ENCODE results near the gene CNOT2. TPM values are rescaled to one million over a fixed set of nuclear protein-coding genes. Genes with fewer than 3 reads are reported as not detected.
A peak's percentile ranks its signal among the peaks of the same experiment; 100 is the strongest.
"Not testable (repeated sequence)": the region's sequence is repeated elsewhere in the genome, so short reads cannot be mapped to it uniquely, and the experiment has no call there.

Gene CNOT2
- total RNA-seq, 2 experiments from 2014 or later, result 65.2 to 68.4 TPM

- Mint-ChIP-seq H3K4me1 (peaks cover 21% of the 10 kb centered on the region), H3K27me3 (peaks cover 40% of the 10 kb centered on the region), H3K4me3 (peak overlapping the region; percentile 91), H3K9me3 (ENCODE audit: low read depth) (no peaks in the 10 kb centered on the region), H3K27ac (no peak overlapping the region), H3K36me3 (no peaks in the 10 kb centered on the region)
- CTCF ChIA-PET, result interaction anchor here (0.7 to 1.1 kb wide), 2 partner anchors 120 to 853 kb away, joined by 3 read pairs; no protein-coding TSS in a partner anchor
- ATAC-seq, result no peak
- DNase-seq, result no peak
These were observed 124.3 kb downstream of the CNOT2 start for GRCh38 chr12:70367258-70368141.

- Mint-ChIP-seq H3K9me3 (ENCODE audit: low read depth) (no peaks in the 10 kb centered on the region), H3K4me1 (no peaks in the 10 kb centered on the region), H3K36me3 (no peaks in the 10 kb centered on the region), H3K27ac (no peak overlapping the region), H3K4me3 (no peak overlapping the region), H3K27me3 (peaks cover 5% of the 10 kb centered on the region)
- CTCF ChIA-PET, result no interaction called here
- no peak for ATAC-seq
- DNase-seq, result no peak
These were observed 129.6 kb downstream of the CNOT2 start for GRCh38 chr12:70372881-70373280.

GRCh38 chr12:70379846-70380245 lies 136.6 kb downstream of the CNOT2 start:
- CTCF ChIA-PET, result no interaction called here
- ATAC-seq, result peak; percentile 42
- no peak for DNase-seq
- no peaks in the 10 kb centered on the region for H3K27me3 Mint-ChIP-seq
- peaks cover 3% of the 10 kb centered on the region for H3K36me3 Mint-ChIP-seq
- H3K9me3 Mint-ChIP-seq (ENCODE audit: low read depth), result peaks cover 2% of the 10 kb centered on the region
- H3K4me1 Mint-ChIP-seq, result peaks cover 14% of the 10 kb centered on the region
- no peak overlapping the region for H3K27ac Mint-ChIP-seq
- H3K4me3 Mint-ChIP-seq, result no peak overlapping the region

- peaks cover 14% of the 10 kb centered on the region for H3K4me1 Mint-ChIP-seq
- CTCF ChIA-PET, result no interaction called here
- DNase-seq (no peak), ATAC-seq (no peak)
- peaks cover 3% of the 10 kb centered on the region for H3K36me3 Mint-ChIP-seq
- H3K9me3 Mint-ChIP-seq (ENCODE audit: low read depth), result peaks cover 2% of the 10 kb centered on the region
- H3K27ac Mint-ChIP-seq, result no peak overlapping the region
- H3K27me3 Mint-ChIP-seq, result peaks cover 4% of the 10 kb centered on the region
- no peak overlapping the region for H3K4me3 Mint-ChIP-seq
These were observed 140.3 kb downstream of the CNOT2 start for GRCh38 chr12:70383484-70383883.

GRCh38 chr12:70383886-70384285 lies 140.7 kb downstream of the CNOT2 start:
- H3K9me3 Mint-ChIP-seq (ENCODE audit: low read depth), result peaks cover 2% of the 10 kb centered on the region
- H3K27ac Mint-ChIP-seq, result no peak overlapping the region
- H3K36me3 Mint-ChIP-seq, result peaks cover 2% of the 10 kb centered on the region
- H3K4me1 Mint-ChIP-seq, result peaks cover 14% of the 10 kb centered on the region
- H3K4me3 Mint-ChIP-seq, result no peak overlapping the region
- CTCF ChIA-PET, result no interaction called here
- ATAC-seq (no peak), DNase-seq (no peak)
- peaks cover 4% of the 10 kb centered on the region for H3K27me3 Mint-ChIP-seq

GRCh38 chr12:70386771-70387170 lies 143.5 kb downstream of the CNOT2 start:
- ATAC-seq (no peak), DNase-seq (no peak)
- Mint-ChIP-seq H3K27ac (no peak overlapping the region), H3K4me1 (no peaks in the 10 kb centered on the region), H3K4me3 (no peak overlapping the region), H3K36me3 (no peaks in the 10 kb centered on the region), H3K9me3 (ENCODE audit: low read depth) (peaks cover 5% of the 10 kb centered on the region), H3K27me3 (peaks cover 4% of the 10 kb centered on the region)
- CTCF ChIA-PET, result no interaction called here

- ATAC-seq (no peak), DNase-seq (no peak)
- H3K4me3 Mint-ChIP-seq, result no peak overlapping the region
- CTCF ChIA-PET, result no interaction called here
- peaks cover 5% of the 10 kb centered on the region for H3K9me3 Mint-ChIP-seq (ENCODE audit: low read depth)
- no peak overlapping the region for H3K27ac Mint-ChIP-seq
- H3K4me1 Mint-ChIP-seq, result no peaks in the 10 kb centered on the region
- peaks cover 4% of the 10 kb centered on the region for H3K27me3 Mint-ChIP-seq
- no peaks in the 10 kb centered on the region for H3K36me3 Mint-ChIP-seq
These were observed 146.4 kb downstream of the CNOT2 start for GRCh38 chr12:70389678-70390077.

- CTCF ChIA-PET, H3K4me1 Mint-ChIP-seq, H3K4me3 Mint-ChIP-seq: not testable (repeated sequence)
These were observed 149.4 kb downstream of the CNOT2 start for GRCh38 chr12:70392631-70393030.

GRCh38 chr12:70393787-70394499 lies 150.7 kb downstream of the CNOT2 start:
- H3K9me3 Mint-ChIP-seq (ENCODE audit: low read depth), result peaks cover 5% of the 10 kb centered on the region
- DNase-seq (no peak), ATAC-seq (no peak)
- no peak overlapping the region for H3K4me3 Mint-ChIP-seq
- CTCF ChIA-PET, result no interaction called here
- no peaks in the 10 kb centered on the region for H3K27me3 Mint-ChIP-seq
- H3K4me1 Mint-ChIP-seq, result no peaks in the 10 kb centered on the region
- no peaks in the 10 kb centered on the region for H3K36me3 Mint-ChIP-seq
- H3K27ac Mint-ChIP-seq, result no peak overlapping the region

More at GRCh38 chr12:70392631-70393030, 149.4 kb downstream of the CNOT2 start:
- H3K27ac Mint-ChIP-seq; H3K36me3 Mint-ChIP-seq; H3K9me3 Mint-ChIP-seq (ENCODE audit: low read depth); H3K27me3 Mint-ChIP-seq; DNase-seq; ATAC-seq: not testable (repeated sequence)

GRCh38 chr12:70398002-70398401 lies 154.8 kb downstream of the CNOT2 start:
- Mint-ChIP-seq H3K27ac (no peak overlapping the region), H3K4me3 (no peak overlapping the region), H3K9me3 (ENCODE audit: low read depth) (no peaks in the 10 kb centered on the region), H3K4me1 (no peaks in the 10 kb centered on the region), H3K36me3 (no peaks in the 10 kb centered on the region), H3K27me3 (no peaks in the 10 kb centered on the region)
- ATAC-seq (no peak), DNase-seq (no peak)
- CTCF ChIA-PET, result no interaction called here

GRCh38 chr12:70398862-70399261 lies 155.6 kb downstream of the CNOT2 start:
- CTCF ChIA-PET, result no interaction called here
- Mint-ChIP-seq H3K4me1 (no peaks in the 10 kb centered on the region), H3K27ac (no peak overlapping the region), H3K9me3 (ENCODE audit: low read depth) (no peaks in the 10 kb centered on the region), H3K4me3 (no peak overlapping the region), H3K27me3 (no peaks in the 10 kb centered on the region), H3K36me3 (no peaks in the 10 kb centered on the region)
- ATAC-seq, result no peak
- no peak for DNase-seq

GRCh38 chr12:70399311-70399710 lies 156.1 kb downstream of the CNOT2 start:
- Mint-ChIP-seq H3K27ac (no peak overlapping the region), H3K36me3 (no peaks in the 10 kb centered on the region), H3K4me1 (no peaks in the 10 kb centered on the region), H3K9me3 (ENCODE audit: low read depth) (no peaks in the 10 kb centered on the region), H3K27me3 (no peaks in the 10 kb centered on the region), H3K4me3 (no peak overlapping the region)
- ATAC-seq (no peak), DNase-seq (no peak)
- CTCF ChIA-PET, result no interaction called here

- Mint-ChIP-seq H3K36me3 (no peaks in the 10 kb centered on the region), H3K9me3 (ENCODE audit: low read depth) (no peaks in the 10 kb centered on the region), H3K27me3 (no peaks in the 10 kb centered on the region), H3K4me1 (no peaks in the 10 kb centered on the region), H3K27ac (no peak overlapping the region), H3K4me3 (no peak overlapping the region)
- ATAC-seq, result no peak
- no peak for DNase-seq
- CTCF ChIA-PET, result no interaction called here
These were observed 156.9 kb downstream of the CNOT2 start for GRCh38 chr12:70400124-70400523.

GRCh38 chr12:70402597-70402996 lies 159.4 kb downstream of the CNOT2 start:
- H3K4me1 Mint-ChIP-seq, result no peaks in the 10 kb centered on the region
- CTCF ChIA-PET, result interaction anchor here (1.5 kb wide), 1 partner anchor 11 kb away, joined by 3 read pairs; no protein-coding TSS in a partner anchor
- ATAC-seq (no peak), DNase-seq (no peak)
- H3K27me3 Mint-ChIP-seq, result no peaks in the 10 kb centered on the region
- no peak overlapping the region for H3K27ac Mint-ChIP-seq
- no peaks in the 10 kb centered on the region for H3K36me3 Mint-ChIP-seq
- no peaks in the 10 kb centered on the region for H3K9me3 Mint-ChIP-seq (ENCODE audit: low read depth)
- no peak overlapping the region for H3K4me3 Mint-ChIP-seq

Measured in activated CD8-positive, alpha-beta memory T cell treated with anti-CD3 and anti-CD28 coated beads, Interleukin-2, amount 10 ng/mL, durations not matched to agents 7 days and 5 days (primary cell).